Heart left ventricle (tissue), 13 donors: ENCODE results near the gene KISS1R.

Source experiments
- POLR2A ChIP-seq, 2 donors: fragments of 450-650 bp; IDR thresholded peaks; one replicate each; pipeline ENCODE4 v1.6.1; 2017; ENCODE audit warnings: antibody characterized with exemption in 2 of 2, mild to moderate bottlenecking in 2 of 2, moderate library complexity in 2 of 2
- TF ChIP-seq, protein P1 (sequence below), 12 donors: fragments of 200-600 bp; sonication (generic) in 4 of 12; IDR thresholded peaks; one replicate each; pipeline versions ENCODE4 v1.5.0 to v1.8.0; 2018 to 2022; ENCODE audit warnings: antibody characterized with exemption in 12 of 12, mild to moderate bottlenecking in 5 of 12
- donor health status: ischemic (EF 13 %, LVEDD 7.1; RV severe dilation, severe dysfunction).
- donor health status: DM: no; HTN: yes; CAD: no.
- donor health status: DM: no; HTN: no; CAD: no.
- donor health status: ischemic (EF 25% LVEDD 6.9; RV normal size, moderate dysfunction).
- donor health status: ischemic (EF 25% LVEDD 5.7; RV mildly dilated, moderate dysfunction).
- donor health status: ischemic (EF 35%, LVEDD 5.7; RV mildly dilated, moderate dysfunction).
- donor health status: nonischemic (EF 11% LVEDD 7.7; RV severe dilation, severe dysfunction).
- donor health status: DM: yes; HTN: yes; CAD: no.
- donor health status: PGD.
- donor health status: ischemic (EF 29% LVEDD 5.4; RV normal size, mild dysfunction).
- donor health status: nonischemic (EF 23%, LVEDD 6.1; RV moderate dilation, normal function).

- TF ChIP-seq POLR2A (IDR thresholded peaks at IDR 0.05): peak in 1 of 2 donors; percentile 70
- TF ChIP-seq, protein P1, sequence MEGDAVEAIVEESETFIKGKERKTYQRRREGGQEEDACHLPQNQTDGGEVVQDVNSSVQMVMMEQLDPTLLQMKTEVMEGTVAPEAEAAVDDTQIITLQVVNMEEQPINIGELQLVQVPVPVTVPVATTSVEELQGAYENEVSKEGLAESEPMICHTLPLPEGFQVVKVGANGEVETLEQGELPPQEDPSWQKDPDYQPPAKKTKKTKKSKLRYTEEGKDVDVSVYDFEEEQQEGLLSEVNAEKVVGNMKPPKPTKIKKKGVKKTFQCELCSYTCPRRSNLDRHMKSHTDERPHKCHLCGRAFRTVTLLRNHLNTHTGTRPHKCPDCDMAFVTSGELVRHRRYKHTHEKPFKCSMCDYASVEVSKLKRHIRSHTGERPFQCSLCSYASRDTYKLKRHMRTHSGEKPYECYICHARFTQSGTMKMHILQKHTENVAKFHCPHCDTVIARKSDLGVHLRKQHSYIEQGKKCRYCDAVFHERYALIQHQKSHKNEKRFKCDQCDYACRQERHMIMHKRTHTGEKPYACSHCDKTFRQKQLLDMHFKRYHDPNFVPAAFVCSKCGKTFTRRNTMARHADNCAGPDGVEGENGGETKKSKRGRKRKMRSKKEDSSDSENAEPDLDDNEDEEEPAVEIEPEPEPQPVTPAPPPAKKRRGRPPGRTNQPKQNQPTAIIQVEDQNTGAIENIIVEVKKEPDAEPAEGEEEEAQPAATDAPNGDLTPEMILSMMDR (IDR thresholded peaks at IDR 0.05): no peak
Observed at GRCh38 chr19:892894-893689, 24.0 kb upstream of the KISS1R start, which contains the start of the genes MED16 and RNU6-9.
